Mammary epithelial cell (primary cell): Measurements from ENCODE around the gene RPS6KA2.

ENCODE experiments used
- CTCF ChIP-seq, 2 donors: IDR thresholded peaks in 1 of 2; conservative IDR thresholded peaks in 1 of 2; 2 replicates each; pipeline ENCODE4 v1.5.1; 2011 to 2012; ENCODE audit warnings: inconsistent platforms in 2 of 2, low read length in 2 of 2, mild to moderate bottlenecking in 2 of 2, control low read depth in 1 of 2, low read depth in 1 of 2; ENCODE audit not compliant: insufficient read depth in 1 of 2; ENCODE audit errors: extremely low read depth in 1 of 2
- EZH2 ChIP-seq: IDR thresholded peaks from 2 replicates; pipeline ENCODE4 v1.6.1; 2012; ENCODE audit warnings: low read length, inconsistent platforms, borderline replicate concordance

DNA sequence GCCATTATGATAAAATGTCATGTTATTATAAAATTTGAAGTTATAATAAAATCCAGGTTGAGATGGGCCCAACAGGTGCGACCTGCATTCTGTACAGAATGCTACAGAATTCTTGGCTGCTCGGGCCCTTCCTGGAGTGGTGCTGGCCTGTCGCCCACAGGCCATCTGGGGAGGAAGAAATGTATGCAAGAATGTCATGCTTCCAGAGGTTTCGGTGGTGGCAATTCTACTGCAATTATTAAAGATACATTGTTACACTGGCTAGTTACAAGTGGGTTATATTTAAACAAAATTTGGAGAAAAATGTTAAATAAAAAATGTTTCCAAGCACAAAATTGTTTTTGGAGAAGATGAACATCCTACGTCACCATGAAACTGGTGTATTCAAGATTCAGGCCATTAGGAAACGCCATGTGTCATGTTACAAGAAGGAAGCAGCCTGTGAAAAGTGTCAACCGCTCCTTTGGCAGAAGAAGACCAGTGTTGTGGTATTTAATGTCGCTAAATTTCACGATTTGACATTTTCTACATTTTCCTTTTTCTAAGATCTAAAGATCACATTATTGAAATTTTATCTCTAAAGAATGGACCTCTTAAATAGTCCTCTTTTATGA is 47.7 kb downstream of the RPS6KA2 start:
- TF ChIP-seq CTCF (conservative IDR thresholded peaks at IDR 0.05 in 1 of 2, IDR thresholded peaks at IDR 0.05 in 1 of 2; ENCODE audit: extremely low read depth in 1 of 2, insufficient read depth in 1 of 2, low read depth in 1 of 2, low read length in 2 of 2) (no peak), EZH2 (no peak)
